WTC11 (cell line): Measurements from ENCODE around the gene ZMYM5. TPM values are rescaled to one million over a fixed set of nuclear protein-coding genes. Genes with fewer than 3 reads are reported as not detected.
"Not testable (repeated sequence)": the region's sequence is repeated elsewhere in the genome, so short reads cannot be mapped to it uniquely, and the experiment has no call there.

ENCODE experiments used
- ATAC-seq: fragments of 200-7000 bp; cut with Tn5 transposase; 2 replicates; pipeline ENCODE4 v1.10.0; 2021; ENCODE audit warnings: mild to moderate bottlenecking, moderate library complexity
- CTCF ChIA-PET: fragments of 300-600 bp; sonication (Branson Sonifier 250); formaldehyde crosslinking; loops from one replicate; lab custom pipeline; 2021; ENCODE audit warnings: antibody characterized with exemption; lab: Charles Lee
- POLR2A ChIA-PET: fragments of 350-600 bp; sonication (Branson Sonifier 250); formaldehyde crosslinking; loops from one replicate; lab custom pipeline; 2021; ENCODE audit warnings: antibody characterized with exemption; lab: Charles Lee
- DNase-seq: peaks from one replicate; pipeline ENCODE4 v3.0.0; 2021; ENCODE audit warnings: low spot score
- H3K27ac Mint-ChIP-seq: 2 replicates; pipeline ENCODE4 v1.8.0; 2021; ENCODE audit warnings: mixed read lengths
- H3K27me3 Mint-ChIP-seq: 2 replicates; pipeline ENCODE4 v1.8.0; 2021; ENCODE audit warnings: low read depth, mild to moderate bottlenecking, moderate library complexity, mixed read lengths
- H3K36me3 Mint-ChIP-seq: 2 replicates; pipeline ENCODE4 v1.8.0; 2021; ENCODE audit warnings: mixed read lengths
- H3K4me1 Mint-ChIP-seq: 2 replicates; pipeline ENCODE4 v1.8.0; 2022; ENCODE audit warnings: mixed read lengths
- H3K4me3 Mint-ChIP-seq: 2 replicates; pipeline ENCODE4 v1.8.0; 2021; ENCODE audit warnings: mild to moderate bottlenecking, moderate library complexity, mixed read lengths
- H3K9me3 Mint-ChIP-seq: 2 replicates; pipeline ENCODE4 v1.8.0; 2021; ENCODE audit warnings: mixed read lengths
- CREM ChIP-seq: sonication (generic); formaldehyde crosslinking; IDR thresholded peaks from 2 replicates; pipeline ENCODE4 v1.8.1; 2022; ENCODE audit warnings: mild to moderate bottlenecking, missing genetic modification reagents, moderate library complexity
- E2F1 ChIP-seq: sonication (generic); formaldehyde crosslinking; IDR thresholded peaks from 2 replicates; pipeline ENCODE4 v1.8.0; 2022; ENCODE audit warnings: mild to moderate bottlenecking, missing genetic modification reagents
- FOXK1 ChIP-seq: sonication (generic); formaldehyde crosslinking; IDR thresholded peaks from 2 replicates; pipeline ENCODE4 v1.8.0; 2022; ENCODE audit warnings: mild to moderate bottlenecking, moderate library complexity, missing genetic modification reagents
- FOXP1 ChIP-seq: sonication (generic); formaldehyde crosslinking; IDR thresholded peaks from 2 replicates; pipeline ENCODE4 v1.8.0; 2022; ENCODE audit warnings: missing genetic modification reagents, mild to moderate bottlenecking, moderate library complexity, borderline replicate concordance
- GTF2I ChIP-seq: fragments of 250-450 bp; sonication (Bioruptor Pico); conservative IDR thresholded peaks from 2 replicates; pipeline ENCODE4 v1.4.0; 2021; ENCODE audit warnings: mild to moderate bottlenecking
- MAX ChIP-seq: sonication (generic); formaldehyde crosslinking; IDR thresholded peaks from 2 replicates; pipeline ENCODE4 v1.8.0; 2022; ENCODE audit warnings: mild to moderate bottlenecking, missing genetic modification reagents
- MYBL2 ChIP-seq: sonication (generic); formaldehyde crosslinking; IDR thresholded peaks from 2 replicates; pipeline ENCODE4 v1.8.1; 2023; ENCODE audit warnings: mild to moderate bottlenecking, moderate library complexity, missing genetic modification reagents
- SP1 ChIP-seq: sonication (generic); formaldehyde crosslinking; conservative IDR thresholded peaks from 2 replicates; pipeline ENCODE4 v1.8.1; 2022; ENCODE audit warnings: missing genetic modification reagents
- STAT6 ChIP-seq: sonication (generic); formaldehyde crosslinking; conservative IDR thresholded peaks from 2 replicates; pipeline ENCODE4 v1.8.1; 2023; ENCODE audit warnings: mild to moderate bottlenecking, low read depth, missing genetic modification reagents, moderate library complexity
- TCF7 ChIP-seq: sonication (generic); formaldehyde crosslinking; IDR thresholded peaks from 2 replicates; pipeline ENCODE4 v1.8.0; 2022; ENCODE audit warnings: mild to moderate bottlenecking, low read depth, missing genetic modification reagents, moderate library complexity
- TP53 ChIP-seq: sonication (generic); formaldehyde crosslinking; IDR thresholded peaks from 2 replicates; pipeline ENCODE4 v1.8.1; 2023; ENCODE audit warnings: mild to moderate bottlenecking, missing genetic modification reagents
- ZBTB21 ChIP-seq: sonication (generic); formaldehyde crosslinking; IDR thresholded peaks from 2 replicates; pipeline ENCODE4 v1.8.1; 2023; ENCODE audit warnings: mild to moderate bottlenecking, missing genetic modification reagents, borderline replicate concordance
- ZNF121 ChIP-seq: sonication (generic); formaldehyde crosslinking; IDR thresholded peaks from 2 replicates; pipeline ENCODE4 v1.8.0; 2023; ENCODE audit warnings: missing genetic modification reagents
- ZNF219 ChIP-seq: sonication (generic); formaldehyde crosslinking; IDR thresholded peaks from 2 replicates; pipeline ENCODE4 v1.8.0; 2023; ENCODE audit warnings: missing genetic modification reagents, mild to moderate bottlenecking, borderline replicate concordance
- ZNF423 ChIP-seq: fragments of 250-450 bp; sonication (Bioruptor Pico); IDR thresholded peaks from 2 replicates; pipeline ENCODE4 v2.1.2; 2022; ENCODE audit warnings: mild to moderate bottlenecking, moderate library complexity
- total RNA-seq: library from RNA; stranded (reverse); gene quantifications from 3 replicates; pipeline ENCODE4 v1.2.3, GENCODE V29; 2021

ZMYM5 gene
- total RNA-seq, 1 experiment from 2014 or later: 10.3 TPM

- Mint-ChIP-seq H3K4me3 (no peak overlapping the region), H3K4me1 (peaks cover 19% of the 10 kb centered on the region)
Observed at GRCh38 chr13:19794631-19795030, 68.8 kb downstream of the ZMYM5 start.

GRCh38 chr13:19791953-19792537, 71.4 kb downstream of the ZMYM5 start:
- POLR2A ChIA-PET: interaction anchor here (0.6 kb wide), 1 partner anchor 159 kb away, joined by 4 read pairs; the partner anchor contains the start of gene MPHOSPH8
- Mint-ChIP-seq H3K36me3 (no peaks in the 10 kb centered on the region), H3K27me3 (no peaks in the 10 kb centered on the region), H3K27ac (peak overlapping the region; percentile 41; the same call in 1 of the 2 replicates), H3K9me3 (no peaks in the 10 kb centered on the region), H3K4me1 (peaks cover 19% of the 10 kb centered on the region), H3K4me3 (no peak overlapping the region)
- 0 out of 2 replicates have a peak, but pooled peaks have one; percentile 57 for TF ChIP-seq GTF2I (CRISPR knock-in tag)
- TF ChIP-seq FOXK1 (CRISPR knock-in tag): no peak
- TF ChIP-seq ZBTB21 (CRISPR knock-in tag): no peak
- TF ChIP-seq ZNF121: peak; percentile 81; the same call in 1 of the 2 replicates
- no peak for TF ChIP-seq TP53 (CRISPR knock-in tag)
- ATAC-seq: peak; percentile 70
- CTCF ChIA-PET: interaction anchor here (1.1 kb wide), 1 partner anchor 28 kb away, joined by 3 read pairs; no protein-coding TSS in a partner anchor
- DNase-seq: no peak

More at GRCh38 chr13:19794631-19795030, 68.8 kb downstream of the ZMYM5 start:
- DNase-seq: peak; percentile 27
- no peaks in the 10 kb centered on the region for H3K27me3 Mint-ChIP-seq
- peak; percentile 77 for ATAC-seq
- H3K36me3 Mint-ChIP-seq: no peaks in the 10 kb centered on the region
- no peaks in the 10 kb centered on the region for H3K9me3 Mint-ChIP-seq
- H3K27ac Mint-ChIP-seq: peak overlapping the region; percentile 86
- CTCF ChIA-PET: interaction anchor here (0.6 to 0.9 kb wide), 2 partner anchors 32 to 138 kb away, joined by 4 to 5 read pairs; no protein-coding TSS in a partner anchor
- TF ChIP-seq TCF7 (CRISPR knock-in tag) (no peak), STAT6 (CRISPR knock-in tag) (no peak), SP1 (CRISPR knock-in tag) (no peak), ZNF423 (no peak), E2F1 (CRISPR knock-in tag) (no peak), ZNF219 (CRISPR knock-in tag) (no peak)
- POLR2A ChIA-PET: interaction anchor here (0.8 kb wide), 1 partner anchor 11 kb away, joined by 3 read pairs; no protein-coding TSS in a partner anchor

- CTCF ChIA-PET: interaction anchor here (1.5 kb wide), 1 partner anchor 35 kb away, joined by 3 read pairs; no protein-coding TSS in a partner anchor
- TF ChIP-seq GTF2I (CRISPR knock-in tag): 0 out of 2 replicates have a peak, but pooled peaks have one; percentile 29
- peak; percentile 58; the same call in 1 of the 2 replicates for TF ChIP-seq FOXP1 (CRISPR knock-in tag)
- TF ChIP-seq MAX: peak; percentile 76; the same call in 1 of the 2 replicates
- TF ChIP-seq MYBL2 (CRISPR knock-in tag): peak; percentile 90
- peak; percentile 46; the same call in 1 of the 2 replicates for TF ChIP-seq CREM (CRISPR knock-in tag)
- TF ChIP-seq, all 79 proteins: peak for 5; not testable (repeated sequence) for 74
- POLR2A ChIA-PET: interaction anchor here (0.6 to 1.5 kb wide), 3 partner anchors 11 to 1415 kb away, joined by 3 to 5 read pairs (median 3); partner anchors contain the start of gene ZMYM5
Observed at GRCh38 chr13:19782727-19783682, 80.4 kb downstream of the ZMYM5 start, which contains the start of gene PSPC1. Gene PSPC1 (minus strand): TSS chr13:19782945. CDS start chr13:19782757, 188 bp downstream.

More at GRCh38 chr13:19782727-19783682, 80.4 kb downstream of the ZMYM5 start, which contains the start of gene PSPC1:
- H3K27me3 Mint-ChIP-seq, H3K9me3 Mint-ChIP-seq, H3K4me1 Mint-ChIP-seq: not testable (repeated sequence)
- ATAC-seq (peak; percentile 94), DNase-seq (peak; percentile 94)
- peaks cover 13% of the 10 kb centered on the region for H3K36me3 Mint-ChIP-seq
- peak within 1 kb of the TSS; percentile 96 for H3K27ac Mint-ChIP-seq
- H3K4me3 Mint-ChIP-seq: peak within 1 kb of the TSS; percentile 97
